Measurements from ENCODE around the gene OR10H1.
"Not testable (repeated sequence)": the region's sequence is repeated elsewhere in the genome, so short reads cannot be mapped to it uniquely, and the experiment has no call there.

GRCh38 chr19:15828611-15829305, 13.3 kb upstream of the OR10H1 start:
- not testable (repeated sequence) for TF ChIP-seq REST (IDR thresholded peaks at IDR 0.05; ENCODE audit: borderline replicate concordance); POLR2AphosphoS5 (IDR thresholded peaks at IDR 0.05)
